ENCODE results near the gene SRSF6.

GRCh38 chr20:43508604-43509040 is 50.9 kb downstream of the SRSF6 start:
- TF ChIP-seq, protein P1, sequence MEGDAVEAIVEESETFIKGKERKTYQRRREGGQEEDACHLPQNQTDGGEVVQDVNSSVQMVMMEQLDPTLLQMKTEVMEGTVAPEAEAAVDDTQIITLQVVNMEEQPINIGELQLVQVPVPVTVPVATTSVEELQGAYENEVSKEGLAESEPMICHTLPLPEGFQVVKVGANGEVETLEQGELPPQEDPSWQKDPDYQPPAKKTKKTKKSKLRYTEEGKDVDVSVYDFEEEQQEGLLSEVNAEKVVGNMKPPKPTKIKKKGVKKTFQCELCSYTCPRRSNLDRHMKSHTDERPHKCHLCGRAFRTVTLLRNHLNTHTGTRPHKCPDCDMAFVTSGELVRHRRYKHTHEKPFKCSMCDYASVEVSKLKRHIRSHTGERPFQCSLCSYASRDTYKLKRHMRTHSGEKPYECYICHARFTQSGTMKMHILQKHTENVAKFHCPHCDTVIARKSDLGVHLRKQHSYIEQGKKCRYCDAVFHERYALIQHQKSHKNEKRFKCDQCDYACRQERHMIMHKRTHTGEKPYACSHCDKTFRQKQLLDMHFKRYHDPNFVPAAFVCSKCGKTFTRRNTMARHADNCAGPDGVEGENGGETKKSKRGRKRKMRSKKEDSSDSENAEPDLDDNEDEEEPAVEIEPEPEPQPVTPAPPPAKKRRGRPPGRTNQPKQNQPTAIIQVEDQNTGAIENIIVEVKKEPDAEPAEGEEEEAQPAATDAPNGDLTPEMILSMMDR (conservative IDR thresholded peaks at IDR 0.05; ENCODE audit: low read depth, low read length), result no peak
- no peak for TF ChIP-seq EZH2 (IDR thresholded peaks at IDR 0.05; ENCODE audit: low read length, unreplicated experiment)
